SH-SY5Y (cell line): ENCODE data around the gene SLC39A7.

Experiments used
- GATA2 ChIP-seq: IDR thresholded peaks from 2 replicates; pipeline ENCODE4 v1.6.1; 2011; ENCODE audit warnings: mild to moderate bottlenecking, low read depth, low read length
- GATA3 ChIP-seq: IDR thresholded peaks from 2 replicates; pipeline ENCODE4 v1.6.1; 2011; ENCODE audit warnings: low read depth, mild to moderate bottlenecking, low read length, moderate library complexity

DNA sequence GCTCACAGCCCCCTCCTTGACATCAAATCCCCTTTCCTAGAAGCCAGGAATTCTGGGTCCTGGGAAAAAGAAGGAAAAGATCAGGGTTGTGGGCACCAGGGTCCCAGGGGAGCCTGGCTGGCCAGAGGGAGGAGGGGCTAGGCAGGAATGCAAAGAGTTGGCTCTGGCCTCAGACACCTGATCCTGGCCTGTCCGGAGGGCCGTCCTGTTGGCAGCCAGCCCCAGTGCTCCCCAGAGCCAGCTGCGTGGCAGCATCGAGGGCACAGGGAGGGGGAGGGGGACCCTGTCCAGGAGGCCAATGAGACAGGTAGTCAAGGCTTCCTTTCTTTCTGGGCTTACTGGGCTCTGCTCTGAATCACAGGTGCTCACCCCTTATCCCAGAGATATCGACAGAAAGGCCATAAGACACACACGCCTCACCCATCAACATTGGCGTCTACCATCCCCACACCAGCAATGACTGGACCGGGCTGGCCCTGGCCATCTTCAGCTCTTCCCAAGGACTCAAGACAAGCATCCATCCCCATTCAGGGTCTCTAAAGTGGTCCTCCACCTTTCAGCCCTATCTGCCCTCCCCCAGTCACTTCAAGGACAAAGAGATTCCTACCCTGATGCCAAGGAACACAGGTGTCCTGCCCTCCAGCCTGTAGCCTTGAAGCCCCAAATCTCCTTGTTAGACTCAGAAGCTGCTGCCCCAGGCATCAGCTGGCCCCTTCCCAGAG is 9.1 kb upstream of the SLC39A7 start:
- TF ChIP-seq GATA3, result no peak
- TF ChIP-seq GATA2, result no peak
